Embryonic facial prominence (tissue), 1 donor: ENCODE data around the gene CALML3.

ENCODE experiments used
- DNase-seq: peaks from one replicate; pipeline ENCODE4 v3.0.0-alpha.2; 2016; ENCODE audit errors: extremely low spot score

The CALML3 gene

DNA sequence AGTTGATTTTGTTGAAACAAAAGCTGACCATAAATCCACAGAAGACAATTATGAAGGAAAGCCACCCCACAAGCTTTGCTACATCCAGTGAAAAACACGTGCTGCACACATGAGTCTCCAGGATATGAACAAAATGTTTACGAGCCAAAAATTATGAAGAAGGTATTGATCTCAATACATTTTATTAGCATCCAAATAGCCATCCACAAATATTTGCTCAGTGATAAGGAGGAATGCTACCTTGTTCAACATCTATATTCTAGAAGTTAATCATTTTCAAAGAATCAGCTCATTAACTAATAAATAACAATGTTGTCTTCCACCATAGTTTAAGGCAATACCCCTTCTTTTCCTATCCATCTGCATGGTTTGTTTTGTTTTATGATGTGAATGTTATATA, 42.7 kb downstream of the CALML3 start:
- DNase-seq, result no peak

- DNase-seq, result no peak
Measured at GRCh38 chr10:5568984-5569383, 44.2 kb downstream of the CALML3 start.

DNA sequence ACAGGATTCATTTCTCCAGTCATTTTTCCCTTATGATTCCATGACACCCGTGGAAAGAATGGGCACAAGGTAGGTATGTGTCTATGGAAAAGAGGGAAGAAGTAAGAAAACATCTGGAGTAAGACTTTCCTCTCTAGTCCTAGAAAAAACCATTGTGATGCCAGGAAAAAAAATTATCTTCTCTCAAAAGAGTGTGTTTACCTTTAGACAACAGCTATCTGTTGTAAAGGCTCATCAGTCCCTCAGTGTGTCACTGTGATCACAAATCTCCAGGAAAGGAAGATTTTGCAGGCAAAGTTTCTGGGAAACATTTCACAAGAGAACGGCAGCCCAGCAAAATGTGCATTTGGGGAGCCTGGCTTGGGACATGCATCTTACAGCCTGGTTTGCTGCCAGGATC, 44.8 kb downstream of the CALML3 start:
- no peak for DNase-seq

DNA sequence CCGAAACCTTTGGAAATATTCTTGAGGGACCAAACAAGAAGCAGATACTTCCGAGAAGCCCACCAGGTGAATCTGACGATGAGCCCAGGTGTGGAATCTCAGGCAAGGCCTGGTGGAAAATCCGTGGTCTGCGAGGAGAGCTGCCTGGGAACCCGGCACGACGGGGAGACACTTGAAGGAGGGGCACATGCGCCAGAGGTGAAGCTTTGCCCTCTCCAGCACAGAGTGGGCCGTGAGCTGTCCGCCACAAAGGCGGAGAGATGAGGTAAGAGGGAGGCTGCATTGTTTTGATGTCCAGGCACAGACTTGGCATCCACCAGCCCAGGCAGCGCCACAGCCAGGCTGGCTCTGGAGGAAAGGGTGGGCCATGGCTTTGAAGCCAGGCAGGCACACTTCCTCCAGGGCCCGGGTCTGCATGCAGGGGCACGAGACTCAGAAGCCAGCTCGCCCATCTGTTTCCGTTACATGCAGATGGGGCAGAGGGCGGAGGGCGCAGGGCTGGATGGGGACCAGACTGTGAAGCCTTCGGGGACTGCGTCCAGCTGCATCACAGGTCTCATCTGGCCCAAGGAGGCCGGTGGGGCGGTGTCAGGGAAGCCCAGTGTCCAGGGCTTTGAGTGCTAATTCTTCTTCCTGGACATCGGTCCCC, 45.4 kb downstream of the CALML3 start:
- no peak for DNase-seq

- DNase-seq, result no peak
Measured at GRCh38 chr10:5570979-5571810, 46.4 kb downstream of the CALML3 start.

- no peak for DNase-seq
Measured at GRCh38 chr10:5571826-5572225, 47.1 kb downstream of the CALML3 start.

GRCh38 chr10:5573319-5573950, 48.7 kb downstream of the CALML3 start:
- DNase-seq, result no peak

GRCh38 chr10:5573968-5574641, 49.3 kb downstream of the CALML3 start:
- no peak for DNase-seq

GRCh38 chr10:5574642-5575131, 49.9 kb downstream of the CALML3 start:
- no peak for DNase-seq

- no peak for DNase-seq
Measured at GRCh38 chr10:5575144-5575481, 50.4 kb downstream of the CALML3 start.

DNA sequence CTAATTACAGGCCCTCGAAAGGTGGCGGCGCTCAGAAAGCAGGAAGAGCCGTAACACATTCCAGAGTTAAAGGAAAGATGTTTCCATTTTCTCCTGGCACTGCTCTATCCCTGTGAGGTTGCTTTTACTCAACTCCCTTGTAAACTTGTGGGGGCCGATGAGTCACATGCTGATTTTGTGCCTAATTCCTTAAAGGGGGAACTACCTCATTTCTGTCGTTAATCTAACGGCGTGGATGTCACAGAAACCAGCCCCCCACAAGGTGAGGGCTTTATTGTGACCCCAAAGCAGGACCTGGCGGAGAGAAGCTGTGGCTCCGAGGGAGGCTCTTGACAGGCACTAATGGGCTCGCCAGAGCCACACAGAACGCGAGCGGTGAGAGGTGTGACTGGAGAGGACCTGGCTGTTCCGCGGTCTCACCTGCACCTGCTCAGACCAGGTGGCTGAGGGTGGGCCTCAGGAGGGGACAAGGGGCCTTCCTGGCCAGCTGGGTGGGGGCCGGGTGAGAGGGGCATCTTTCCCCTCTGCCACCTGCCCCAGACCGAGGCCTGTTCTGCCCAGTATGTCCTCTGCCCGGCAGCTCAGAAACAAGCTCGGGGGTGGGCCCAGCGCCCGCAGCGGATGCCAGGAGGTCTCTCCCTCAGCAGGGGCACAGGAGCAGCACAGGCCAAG, 50.9 kb downstream of the CALML3 start:
- DNase-seq, result no peak

DNA sequence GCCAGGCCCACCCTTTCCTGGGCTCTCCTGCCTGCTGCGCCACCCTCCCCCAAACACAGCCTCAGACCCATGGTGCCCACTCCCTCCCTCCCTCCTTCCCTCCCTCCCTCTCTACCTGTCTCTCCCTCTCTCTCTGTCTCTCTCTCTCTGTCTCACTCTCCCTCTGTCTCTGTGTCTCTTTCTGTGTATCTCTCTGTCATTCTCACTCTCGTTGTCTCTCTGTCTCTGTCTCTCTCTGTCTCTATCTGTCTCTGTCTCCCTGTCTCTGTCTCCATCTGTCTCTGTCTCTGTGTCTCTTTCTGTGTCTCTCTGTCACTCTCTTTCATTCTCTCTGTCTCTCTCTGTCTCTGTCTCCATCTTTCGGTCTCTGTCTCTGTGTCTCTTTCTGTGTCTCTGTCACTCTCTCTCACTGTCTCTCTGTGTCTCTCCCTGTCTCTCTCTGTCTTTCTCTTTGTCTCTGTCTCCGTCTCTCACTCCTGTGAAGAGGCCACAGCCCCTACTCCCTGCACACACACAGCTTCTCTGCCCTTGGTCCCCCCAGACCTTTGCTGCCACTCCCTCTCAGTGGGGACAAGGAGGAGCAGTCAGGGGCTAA, 51.5 kb downstream of the CALML3 start:
- no peak for DNase-seq
